ENCODE measurements around the gene NOS3. TPM values are rescaled to one million over a fixed set of nuclear protein-coding genes. Genes with fewer than 3 reads are reported as not detected.

The NOS3 gene
- 10 to 100 TPM in 1 of 4 donors, 1 to 10 TPM in 3; 5.8 to 13.2 (median 6.3) TPM for total RNA-seq
- 1 to 10 TPM; 1.4 to 5.7 (median 5.0) TPM for polyA plus RNA-seq
- long read RNA-seq, donor 1, partial matches to known transcripts, result 5 of 6 reads
- long read RNA-seq, donor 1, other reads (novel, unspliced or antisense), result 1 of 6 reads
- long read RNA-seq, donor 2, partial matches to known transcripts, result 12 of 13 reads
- long read RNA-seq, donor 2, other reads (novel, unspliced or antisense), result 1 of 13 reads

DNA sequence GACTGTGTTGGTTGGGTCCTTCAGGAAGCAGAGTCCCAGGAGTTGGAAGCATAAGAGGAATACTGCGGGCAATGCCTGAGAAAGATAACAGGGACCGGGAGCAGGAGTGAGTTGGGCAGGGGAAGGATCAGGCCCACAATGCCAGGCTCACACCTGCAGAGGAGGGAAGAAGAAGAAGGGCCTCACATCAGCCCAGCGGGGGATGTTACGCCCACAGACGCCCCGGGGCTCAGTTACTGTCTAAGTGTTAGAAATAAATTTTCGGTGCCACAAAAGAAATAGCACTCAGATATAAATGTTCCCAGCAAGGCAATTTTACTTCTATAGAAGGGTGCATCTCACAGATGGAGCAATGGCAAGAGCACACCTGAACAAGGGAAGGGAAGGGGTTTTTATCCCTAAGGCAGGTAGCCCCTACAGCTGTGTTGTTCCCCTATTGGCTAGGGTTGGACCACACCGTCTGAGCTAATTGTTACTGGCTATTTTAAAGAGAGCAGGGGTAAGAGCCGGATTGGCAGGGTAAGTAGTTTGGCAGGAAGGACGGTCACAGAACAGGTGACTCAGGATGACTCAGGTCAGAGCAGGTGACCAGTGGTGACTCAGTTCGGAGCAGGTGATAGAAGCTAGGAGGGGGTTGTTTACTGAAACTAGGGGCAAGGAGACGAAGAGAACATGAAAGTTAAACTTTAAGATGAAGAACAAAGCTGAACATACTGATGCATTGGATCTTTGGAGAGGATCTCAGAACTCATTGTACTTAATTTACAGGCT is at the start of gene NOS3:
NOS3 (plus strand) TSS at position 602 of the 771 bp plus-strand sequence. CDS start 2,787 bp downstream, outside the sequence.
- no peaks in the 10 kb centered on the region for H3K4me1 ChIP-seq

DNA sequence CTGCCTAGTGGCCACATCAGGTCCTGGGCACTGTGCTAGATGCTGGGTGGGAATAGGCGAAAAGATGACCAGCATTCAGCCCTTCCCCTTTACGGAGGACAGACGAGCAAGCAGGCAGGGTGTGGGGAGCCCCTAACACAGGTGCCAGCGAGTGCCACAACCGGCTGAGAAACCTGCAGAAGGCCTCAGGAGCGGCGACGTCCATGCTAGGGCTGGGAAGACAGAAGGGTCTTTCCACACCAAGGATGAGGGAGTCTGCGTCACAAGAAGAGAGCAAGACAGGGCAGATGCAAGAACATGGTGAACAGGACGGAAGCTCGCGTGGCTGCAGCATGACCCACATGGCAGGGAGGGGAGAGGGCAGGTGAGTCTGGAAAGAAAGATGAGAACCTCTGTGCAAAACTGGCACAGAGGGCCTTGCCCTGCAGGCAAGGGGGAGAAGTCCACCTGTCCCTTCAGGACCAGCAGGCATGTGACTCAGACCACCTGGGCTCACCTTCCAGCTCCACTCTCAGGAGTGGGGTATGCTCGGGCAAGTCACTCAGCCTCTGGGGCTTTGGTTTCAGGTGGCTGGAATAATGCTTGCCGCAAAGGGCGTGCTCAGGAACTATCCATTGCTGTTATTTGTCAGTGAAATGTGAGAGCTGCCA is 49.3 kb upstream of the NOS3 start:
- ATAC-seq (peak in 1 of 4 donors; percentile 23), DNase-seq (peak in 1 of 2 donors; percentile 44)
- Histone ChIP-seq H3K9me3 (no peaks in the 10 kb centered on the region), H3K4me1 (no peaks in the 10 kb centered on the region), H3K4me3 (no peak overlapping the region), H3K27ac (no peak overlapping the region), H3K27me3 (ENCODE audit: insufficient read depth in 3 of 3, low read length in 2 of 3) (peaks cover 0 to 13% (median 2%) of the 10 kb centered on the region in 3 donors), H3K36me3 (ENCODE audit: insufficient read depth in 1 of 2, low read depth in 1 of 2) (no peaks in the 10 kb centered on the region)
- 85 to 88% (median 86%) methylated on average over 15 of the region's 15 CpGs for WGBS, 3 donors
- TF ChIP-seq, protein P1, sequence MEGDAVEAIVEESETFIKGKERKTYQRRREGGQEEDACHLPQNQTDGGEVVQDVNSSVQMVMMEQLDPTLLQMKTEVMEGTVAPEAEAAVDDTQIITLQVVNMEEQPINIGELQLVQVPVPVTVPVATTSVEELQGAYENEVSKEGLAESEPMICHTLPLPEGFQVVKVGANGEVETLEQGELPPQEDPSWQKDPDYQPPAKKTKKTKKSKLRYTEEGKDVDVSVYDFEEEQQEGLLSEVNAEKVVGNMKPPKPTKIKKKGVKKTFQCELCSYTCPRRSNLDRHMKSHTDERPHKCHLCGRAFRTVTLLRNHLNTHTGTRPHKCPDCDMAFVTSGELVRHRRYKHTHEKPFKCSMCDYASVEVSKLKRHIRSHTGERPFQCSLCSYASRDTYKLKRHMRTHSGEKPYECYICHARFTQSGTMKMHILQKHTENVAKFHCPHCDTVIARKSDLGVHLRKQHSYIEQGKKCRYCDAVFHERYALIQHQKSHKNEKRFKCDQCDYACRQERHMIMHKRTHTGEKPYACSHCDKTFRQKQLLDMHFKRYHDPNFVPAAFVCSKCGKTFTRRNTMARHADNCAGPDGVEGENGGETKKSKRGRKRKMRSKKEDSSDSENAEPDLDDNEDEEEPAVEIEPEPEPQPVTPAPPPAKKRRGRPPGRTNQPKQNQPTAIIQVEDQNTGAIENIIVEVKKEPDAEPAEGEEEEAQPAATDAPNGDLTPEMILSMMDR (IDR thresholded peaks at IDR 0.05), result no peak
- intact Hi-C loops (cut with DNase I), result no loop called here

More for the DNA sequence above, at the start of gene NOS3:
- DNase-seq (no peak), ATAC-seq (no peak)
- TF ChIP-seq, protein P1 (IDR thresholded peaks at IDR 0.05), result no peak
- H3K9me3 ChIP-seq, result no peaks in the 10 kb centered on the region
- 83 to 89% (median 88%) methylated on average over 12 of the region's 12 CpGs for WGBS, 3 donors
- no peak within 1 kb of the TSS for H3K27ac ChIP-seq
- H3K36me3 ChIP-seq (ENCODE audit: insufficient read depth in 1 of 2, low read depth in 1 of 2), result no peaks in the 10 kb centered on the region
- no peak within 1 kb of the TSS for H3K4me3 ChIP-seq
- intact Hi-C loops (cut with DNase I), result no loop called here
- H3K27me3 ChIP-seq (ENCODE audit: insufficient read depth in 3 of 3, low read length in 2 of 3), result peaks cover 0 to 4% (median 0%) of the 10 kb centered on the region in 3 donors

DNA sequence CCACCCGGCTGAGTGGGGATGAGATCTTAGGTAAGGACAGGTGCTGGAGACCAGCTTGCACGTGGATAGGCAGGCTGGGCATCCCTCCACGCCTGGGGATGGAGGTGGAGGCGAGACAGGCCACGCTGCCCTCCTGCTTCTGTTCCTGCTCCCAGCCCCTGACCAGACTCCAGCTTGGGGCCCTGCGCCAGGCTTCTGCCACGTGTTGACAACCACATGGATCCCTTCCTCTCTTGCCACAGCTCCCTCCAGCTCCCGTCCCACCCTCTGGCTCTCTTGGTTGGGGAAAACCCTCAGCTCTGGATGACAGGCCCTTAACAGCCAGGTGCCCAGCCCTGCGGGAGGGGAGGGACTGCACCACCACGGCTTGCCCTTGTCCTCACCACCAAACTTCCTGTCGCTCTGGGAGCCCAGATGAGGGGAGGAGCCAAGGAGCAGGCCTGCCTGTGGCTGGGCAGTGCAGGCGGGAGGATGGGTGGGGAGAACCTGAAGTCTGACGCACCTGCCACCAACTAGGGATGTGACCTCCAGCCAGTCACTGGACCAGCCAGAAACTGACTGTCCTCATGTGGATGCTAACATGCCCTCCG is 48.7 kb upstream of the NOS3 start:
- Histone ChIP-seq H3K27me3 (ENCODE audit: insufficient read depth in 3 of 3, low read length in 2 of 3) (peaks cover 0 to 9% (median 2%) of the 10 kb centered on the region in 3 donors), H3K9me3 (no peaks in the 10 kb centered on the region), H3K4me1 (no peaks in the 10 kb centered on the region), H3K36me3 (ENCODE audit: insufficient read depth in 1 of 2, low read depth in 1 of 2) (no peaks in the 10 kb centered on the region), H3K27ac (no peak overlapping the region), H3K4me3 (no peak overlapping the region)
- 35 to 50% (median 42%) methylated on average over 13 to 14 of the region's 14 CpGs for WGBS, 3 donors
- intact Hi-C loops (cut with DNase I), result no loop called here
- DNase-seq (peak in 1 of 2 donors; percentile 35), ATAC-seq (peak in 1 of 4 donors; percentile 11)
- TF ChIP-seq, protein P1 (IDR thresholded peaks at IDR 0.05), result no peak

DNA sequence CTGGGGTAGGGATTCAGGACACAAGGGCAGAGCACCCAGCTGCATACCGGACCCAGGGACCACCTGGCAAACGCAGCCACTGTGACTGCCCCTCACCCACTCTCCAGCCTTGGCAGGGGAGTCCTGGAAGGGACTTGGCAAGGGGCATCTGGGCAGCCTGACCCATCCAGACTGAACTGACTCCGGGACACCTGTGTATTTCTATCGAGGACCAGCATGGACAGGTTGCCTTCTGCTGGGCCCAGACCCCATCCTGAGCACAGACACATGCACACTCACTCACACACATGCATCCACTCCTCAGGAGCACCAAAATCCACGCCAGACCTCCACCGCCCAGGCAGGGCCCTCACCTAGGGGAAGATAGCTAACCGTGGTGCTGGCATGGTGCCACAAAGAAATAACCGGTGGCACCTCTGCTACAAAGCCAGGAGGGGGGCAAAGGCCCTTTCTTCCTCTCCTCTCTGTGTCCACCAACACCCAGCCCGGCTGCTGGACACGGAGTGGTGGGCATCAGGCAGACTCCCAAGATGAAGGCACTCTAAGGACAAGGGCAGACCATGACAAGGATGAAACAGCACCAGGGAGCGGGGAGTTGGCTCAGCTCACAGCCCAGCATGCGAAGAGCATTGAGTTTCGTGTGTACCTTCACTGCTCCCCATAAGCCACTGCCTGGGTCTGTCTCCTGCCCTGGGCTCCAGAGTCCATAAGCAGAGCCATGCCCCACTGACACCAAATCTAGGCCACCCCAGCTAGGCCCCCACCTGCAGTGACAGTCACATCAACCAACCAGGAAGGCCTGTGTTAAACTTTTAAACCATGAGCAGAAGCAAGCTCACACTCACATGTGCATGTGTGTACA is 48.0 kb upstream of the NOS3 start:
- ATAC-seq, result no peak
- H3K36me3 ChIP-seq (ENCODE audit: insufficient read depth in 1 of 2, low read depth in 1 of 2), result no peaks in the 10 kb centered on the region
- H3K4me3 ChIP-seq, result no peak overlapping the region
- H3K27me3 ChIP-seq (ENCODE audit: insufficient read depth in 3 of 3, low read length in 2 of 3), result peaks cover 0 to 14% (median 3%) of the 10 kb centered on the region in 3 donors
- 64 to 71% (median 68%) methylated on average over 12 to 13 of the region's 13 CpGs for WGBS, 3 donors
- TF ChIP-seq, protein P1 (IDR thresholded peaks at IDR 0.05), result no peak
- peak in 1 of 2 donors; percentile 42 for DNase-seq
- no peaks in the 10 kb centered on the region for H3K4me1 ChIP-seq
- H3K27ac ChIP-seq, result no peak overlapping the region
- H3K9me3 ChIP-seq, result no peaks in the 10 kb centered on the region
- intact Hi-C loops (cut with DNase I), result no loop called here

Measured in psoas muscle (tissue), 8 donors.